Tongue (tissue), 2 donors: ENCODE results near the gene RPL10L. TPM values are rescaled to one million over a fixed set of nuclear protein-coding genes. Genes with fewer than 3 reads are reported as not detected.

Source experiments
- DNase-seq: peaks from one replicate; pipeline ENCODE4 v3.0.0-alpha.2; 2015
- total RNA-seq: library from RNA; depleted of rRNA; stranded (reverse); fragments of >200 nt; gene quantifications from one replicate; pipeline ENCODE4 v1.2.3, GENCODE V29; 2014

RPL10L gene
- total RNA-seq: not detected

GRCh38 chr14:46651526-46652144, at the start of gene RPL10L:
TSS of gene RPL10L (minus strand) at chr14:46651781. CDS start at chr14:46651736, 45 bp downstream.
- DNase-seq: no peak

- no peak for DNase-seq
These were observed 40.2 kb upstream of the RPL10L start for GRCh38 chr14:46691819-46692218.

GRCh38 chr14:46686652-46687051, 35.1 kb upstream of the RPL10L start:
- DNase-seq: no peak

GRCh38 chr14:46672128-46672527, 20.5 kb upstream of the RPL10L start:
- DNase-seq: no peak

GRCh38 chr14:46663382-46663781, 11.8 kb upstream of the RPL10L start:
- DNase-seq: no peak

- no peak for DNase-seq
These were observed 10.1 kb upstream of the RPL10L start for GRCh38 chr14:46661728-46662127.

GRCh38 chr14:46653031-46653755, 1.6 kb upstream of the RPL10L start:
- no peak for DNase-seq

GRCh38 chr14:46646796-46647195, 4.8 kb downstream of the RPL10L start:
- DNase-seq: no peak

- no peak for DNase-seq
These were observed 24.7 kb downstream of the RPL10L start for GRCh38 chr14:46626876-46627275.
